Stomach smooth muscle (tissue), 2 donors: ENCODE measurements around the gene RFC1.
"Not testable (repeated sequence)": the region's sequence is repeated elsewhere in the genome, so short reads cannot be mapped to it uniquely, and the experiment has no call there.

Experiments used
- H3K27ac ChIP-seq: one replicate; pipeline ENCODE4 v1.7.0; 2013; ENCODE audit warnings: mild to moderate bottlenecking, low read length, inconsistent platforms
- H3K27me3 ChIP-seq, 2 donors: one replicate each; pipeline ENCODE4 v1.7.0; 2013; ENCODE audit warnings: low read length in 2 of 2; ENCODE audit not compliant: insufficient read depth in 2 of 2, control insufficient read depth in 1 of 2
- H3K36me3 ChIP-seq, 2 donors: one replicate each; pipeline ENCODE4 v1.7.0; 2013; ENCODE audit warnings: low read length in 2 of 2; ENCODE audit not compliant: control insufficient read depth in 2 of 2, insufficient read depth in 2 of 2
- H3K4me1 ChIP-seq: one replicate; pipeline ENCODE4 v1.7.0; 2013; ENCODE audit warnings: low read length; ENCODE audit not compliant: control insufficient read depth, insufficient read depth
- H3K4me3 ChIP-seq, 2 donors: one replicate each; pipeline ENCODE4 v1.7.0; 2013; ENCODE audit warnings: low read length in 2 of 2
- H3K9ac ChIP-seq, 2 donors: one replicate each; pipeline ENCODE4 v1.7.0; 2013; ENCODE audit warnings: low read length in 2 of 2, mild to moderate bottlenecking in 1 of 2
- H3K9me3 ChIP-seq, 2 donors: one replicate each; pipeline ENCODE4 v1.7.0; 2013; ENCODE audit warnings: low read length in 2 of 2; ENCODE audit not compliant: control insufficient read depth in 2 of 2
- donor health status: healthy.
- donor health status: Pancreatic carcinoma.

Gene RFC1

DNA sequence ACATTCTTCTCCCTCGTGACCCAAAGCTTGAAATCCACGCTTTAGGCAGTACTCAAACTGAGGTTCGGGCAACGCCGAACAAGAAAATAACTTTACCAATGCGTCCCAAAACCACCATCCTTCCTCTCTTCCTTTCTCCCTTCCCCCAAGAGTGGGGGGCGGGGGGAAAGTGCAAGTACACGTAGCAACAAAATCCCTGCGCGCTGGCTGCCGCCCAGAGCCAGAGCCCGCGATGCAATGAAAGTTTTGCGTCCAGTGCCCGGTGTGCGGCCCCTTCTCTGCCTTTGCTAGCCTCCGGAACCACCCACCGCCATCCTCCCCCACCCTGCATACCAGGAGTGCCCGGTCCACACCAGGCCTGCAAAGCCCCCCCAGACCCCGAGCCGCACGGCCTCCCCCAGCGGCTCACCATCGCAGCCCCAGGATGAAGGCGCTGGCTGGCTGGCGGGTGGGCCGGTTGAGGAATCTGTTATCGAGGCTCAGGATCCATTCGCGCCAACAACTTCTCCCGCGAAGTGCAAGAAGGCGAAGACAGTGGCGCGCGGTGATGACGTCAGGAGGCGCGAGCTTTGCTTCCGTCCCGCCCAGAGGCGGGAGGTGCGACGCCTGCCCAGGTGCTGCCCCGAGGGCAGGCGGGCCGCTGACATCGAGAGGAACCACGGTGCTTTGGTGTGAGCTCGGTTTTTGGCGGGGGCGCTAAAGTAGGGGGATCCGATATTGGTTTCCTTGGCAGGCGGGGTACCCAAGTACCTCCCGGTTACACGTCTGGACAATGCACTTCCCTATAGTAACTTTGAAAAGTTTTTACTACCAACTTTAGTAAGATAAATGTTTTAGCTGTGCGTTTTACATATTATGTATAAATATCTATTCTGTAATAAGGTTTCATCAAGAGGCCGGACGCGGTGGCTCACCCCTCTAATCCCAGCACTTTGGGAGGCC is at the start of gene RFC1:
Gene RFC1 (minus strand): TSS at position 533 of the 942 bp plus-strand sequence. CDS start 121 bp downstream, at position 412.
- Histone ChIP-seq H3K9ac (peak within 1 kb of the TSS; percentile 65 to 86), H3K4me3 (peak within 1 kb of the TSS; percentile 69 to 96), H3K27me3 (no peaks in the 10 kb centered on the region)

GRCh38 chr4:39415678-39416283 is 49.6 kb upstream of the RFC1 start:
- Histone ChIP-seq H3K4me1 (no peaks in the 10 kb centered on the region), H3K27ac (no peak overlapping the region), H3K4me3 (no peak overlapping the region), H3K9ac (no peak overlapping the region), H3K9me3 (no peaks in the 10 kb centered on the region), H3K27me3 (no peaks in the 10 kb centered on the region), H3K36me3 (no peaks in the 10 kb centered on the region)

More for the DNA sequence above, at the start of gene RFC1:
- Histone ChIP-seq H3K36me3 (no peaks in the 10 kb centered on the region), H3K4me1 (peaks cover 5% of the 10 kb centered on the region), H3K9me3 (no peaks in the 10 kb centered on the region), H3K27ac (peak within 1 kb of the TSS; percentile 81)

GRCh38 chr4:39411561-39411960 is 45.4 kb upstream of the RFC1 start:
- not testable (repeated sequence) for H3K27me3 ChIP-seq, H3K4me3 ChIP-seq, H3K4me1 ChIP-seq, H3K36me3 ChIP-seq, H3K27ac ChIP-seq, H3K9me3 ChIP-seq, H3K9ac ChIP-seq

DNA sequence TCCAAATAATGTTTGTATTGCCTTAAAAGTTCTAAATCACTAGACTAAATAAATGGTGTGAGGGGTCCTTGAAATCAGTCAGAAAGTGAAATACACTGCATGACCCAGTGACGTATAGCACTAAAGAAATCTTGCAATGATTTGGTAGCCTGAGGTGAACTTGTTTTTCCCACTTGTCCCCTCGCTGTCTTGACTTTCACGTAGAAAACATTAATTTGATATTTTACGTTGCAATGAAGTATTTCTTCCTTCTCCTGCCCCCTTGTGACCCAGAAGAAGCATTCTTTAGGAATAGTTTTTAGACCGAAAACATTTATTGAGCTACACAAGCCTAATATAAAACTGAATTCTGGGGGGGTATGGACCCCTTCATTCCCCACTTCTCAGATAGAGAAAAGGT is 44.3 kb upstream of the RFC1 start:
- Histone ChIP-seq H3K36me3 (no peaks in the 10 kb centered on the region), H3K9ac (no peak overlapping the region), H3K9me3 (no peaks in the 10 kb centered on the region), H3K4me3 (no peak overlapping the region), H3K27ac (no peak overlapping the region), H3K27me3 (no peaks in the 10 kb centered on the region), H3K4me1 (no peaks in the 10 kb centered on the region)

- H3K4me3 ChIP-seq = no peak overlapping the region
- H3K9ac ChIP-seq = no peak overlapping the region
- H3K27ac ChIP-seq = no peak overlapping the region
- no peaks in the 10 kb centered on the region for H3K4me1 ChIP-seq
- no peaks in the 10 kb centered on the region for H3K9me3 ChIP-seq
- no peaks in the 10 kb centered on the region for H3K36me3 ChIP-seq
- no peaks in the 10 kb centered on the region for H3K27me3 ChIP-seq
Measured at GRCh38 chr4:39407584-39407885, 41.4 kb upstream of the RFC1 start.

- Histone ChIP-seq H3K4me1 (no peaks in the 10 kb centered on the region), H3K27me3 (no peaks in the 10 kb centered on the region), H3K4me3 (no peak within 1 kb of the TSS), H3K27ac (no peak within 1 kb of the TSS), H3K9ac (no peak within 1 kb of the TSS), H3K36me3 (no peaks in the 10 kb centered on the region), H3K9me3 (no peaks in the 10 kb centered on the region)
Measured at GRCh38 chr4:39406763-39407583, 40.8 kb upstream of the RFC1 start, which contains the start of gene KLB. Gene KLB (plus strand): TSS chr4:39406930. CDS start chr4:39406950, 20 bp downstream.

GRCh38 chr4:39401640-39402039 is 35.5 kb upstream of the RFC1 start:
- not testable (repeated sequence) for H3K4me3 ChIP-seq, H3K9me3 ChIP-seq, H3K27ac ChIP-seq, H3K36me3 ChIP-seq, H3K9ac ChIP-seq, H3K4me1 ChIP-seq, H3K27me3 ChIP-seq

DNA sequence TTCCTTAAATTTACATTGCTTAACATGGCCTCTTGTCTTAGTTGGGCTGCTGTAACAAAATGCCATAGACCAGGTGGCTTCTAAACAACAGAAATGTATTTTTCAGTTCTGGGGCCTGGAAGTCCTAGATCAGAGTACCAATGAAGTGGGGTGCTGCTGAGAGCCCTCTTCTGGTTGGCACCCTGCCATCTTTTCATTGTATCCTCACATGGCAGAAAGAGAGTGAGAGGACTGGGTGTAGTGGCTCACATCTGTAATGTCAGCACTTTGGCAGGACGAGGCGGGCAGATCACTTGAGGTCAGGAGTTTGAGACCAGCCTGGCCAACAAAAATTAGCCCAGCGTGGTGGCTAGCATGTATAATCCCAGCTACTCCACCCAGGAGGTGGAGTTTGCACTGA is 28.5 kb upstream of the RFC1 start:
- Histone ChIP-seq H3K27ac (no peak overlapping the region), H3K4me1 (no peaks in the 10 kb centered on the region), H3K9me3 (no peaks in the 10 kb centered on the region), H3K4me3 (no peak overlapping the region), H3K9ac (no peak overlapping the region), H3K27me3 (no peaks in the 10 kb centered on the region), H3K36me3 (no peaks in the 10 kb centered on the region)

- Histone ChIP-seq H3K9me3 (no peaks in the 10 kb centered on the region), H3K4me3 (no peak overlapping the region), H3K4me1 (no peaks in the 10 kb centered on the region), H3K27me3 (peaks cover 0 to 1% of the 10 kb centered on the region in 2 donors), H3K27ac (no peak overlapping the region), H3K9ac (no peak overlapping the region), H3K36me3 (no peaks in the 10 kb centered on the region)
Measured at GRCh38 chr4:39390603-39391002, 24.4 kb upstream of the RFC1 start.

DNA sequence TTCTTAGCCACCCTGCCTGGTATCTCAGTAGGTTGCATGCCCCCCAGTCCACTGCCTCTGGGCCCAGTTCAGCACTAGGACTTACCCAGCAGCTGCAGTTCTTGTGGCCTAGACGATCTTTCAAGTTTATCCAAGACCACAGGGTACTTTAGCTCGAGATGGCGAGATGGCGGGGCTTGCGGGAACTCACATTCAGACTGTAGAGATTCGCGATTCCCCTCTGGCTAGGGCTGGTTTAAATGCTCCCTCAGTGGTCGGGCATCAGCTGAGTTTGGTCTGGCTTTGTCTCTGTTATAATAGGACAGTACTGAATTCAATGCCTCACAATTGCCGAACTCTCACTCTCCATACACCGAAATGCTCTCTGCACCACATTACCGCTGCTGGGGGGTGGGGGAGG is 18.4 kb upstream of the RFC1 start:
- Histone ChIP-seq H3K27me3 (peaks cover 0 to 4% of the 10 kb centered on the region in 2 donors), H3K9ac (no peak overlapping the region), H3K27ac (no peak overlapping the region), H3K4me1 (no peaks in the 10 kb centered on the region), H3K9me3 (no peaks in the 10 kb centered on the region), H3K4me3 (no peak overlapping the region), H3K36me3 (no peaks in the 10 kb centered on the region)
